Measurements from ENCODE around the gene NRIP1. TPM values are rescaled to one million over a fixed set of nuclear protein-coding genes. Genes with fewer than 3 reads are reported as not detected.

Gene NRIP1
- total RNA-seq, 6 experiments from 2014 or later = 39.1 to 56.6 (median 52.3) TPM

DNA sequence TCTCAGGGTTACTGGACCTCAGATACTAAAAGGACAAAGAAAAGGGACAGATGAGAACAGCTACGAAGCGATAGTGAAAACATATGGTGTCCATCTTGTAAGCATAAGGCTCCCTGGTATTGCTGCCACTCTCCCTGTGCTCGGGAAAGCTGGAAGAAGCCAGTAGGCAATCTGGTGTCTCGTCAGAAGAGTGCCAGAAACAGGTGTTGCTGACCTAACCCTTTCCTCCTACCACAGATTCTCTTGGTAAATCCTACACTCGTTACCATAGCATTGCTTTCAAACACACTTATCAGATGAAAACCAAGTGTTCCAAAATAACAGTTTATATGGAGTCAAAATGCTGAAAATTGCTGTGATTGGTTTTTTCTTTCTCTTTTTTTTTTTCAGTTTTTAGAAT, 146.3 kb downstream of the NRIP1 start:
- Mint-ChIP-seq H3K4me1 (ENCODE audit: low read depth) (peaks cover 63% of the 10 kb centered on the region), H3K27ac (peak overlapping the region; percentile 53; the same call in 1 of the 2 replicates)
- TF ChIP-seq, protein P1, sequence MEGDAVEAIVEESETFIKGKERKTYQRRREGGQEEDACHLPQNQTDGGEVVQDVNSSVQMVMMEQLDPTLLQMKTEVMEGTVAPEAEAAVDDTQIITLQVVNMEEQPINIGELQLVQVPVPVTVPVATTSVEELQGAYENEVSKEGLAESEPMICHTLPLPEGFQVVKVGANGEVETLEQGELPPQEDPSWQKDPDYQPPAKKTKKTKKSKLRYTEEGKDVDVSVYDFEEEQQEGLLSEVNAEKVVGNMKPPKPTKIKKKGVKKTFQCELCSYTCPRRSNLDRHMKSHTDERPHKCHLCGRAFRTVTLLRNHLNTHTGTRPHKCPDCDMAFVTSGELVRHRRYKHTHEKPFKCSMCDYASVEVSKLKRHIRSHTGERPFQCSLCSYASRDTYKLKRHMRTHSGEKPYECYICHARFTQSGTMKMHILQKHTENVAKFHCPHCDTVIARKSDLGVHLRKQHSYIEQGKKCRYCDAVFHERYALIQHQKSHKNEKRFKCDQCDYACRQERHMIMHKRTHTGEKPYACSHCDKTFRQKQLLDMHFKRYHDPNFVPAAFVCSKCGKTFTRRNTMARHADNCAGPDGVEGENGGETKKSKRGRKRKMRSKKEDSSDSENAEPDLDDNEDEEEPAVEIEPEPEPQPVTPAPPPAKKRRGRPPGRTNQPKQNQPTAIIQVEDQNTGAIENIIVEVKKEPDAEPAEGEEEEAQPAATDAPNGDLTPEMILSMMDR (IDR thresholded peaks at IDR 0.05) = no peak

DNA sequence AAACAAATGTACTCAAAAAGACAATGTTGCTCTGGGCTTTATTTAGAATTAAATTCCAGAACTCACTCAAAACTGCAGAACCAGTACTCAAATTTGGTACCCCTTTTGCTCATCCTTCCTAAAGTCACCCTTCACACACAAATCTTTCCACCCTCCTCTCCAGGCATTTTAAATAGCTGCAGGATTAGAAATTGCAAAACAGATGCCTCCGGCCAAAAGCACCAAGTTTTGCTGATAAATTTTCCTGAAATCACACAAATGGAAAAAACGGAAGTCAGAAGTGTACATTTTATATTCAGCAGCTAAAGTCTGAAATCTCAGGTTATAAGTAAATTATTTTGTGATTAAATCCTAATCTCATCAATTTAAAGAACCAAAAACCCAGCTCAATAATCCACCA, 147.0 kb downstream of the NRIP1 start:
- Mint-ChIP-seq H3K4me1 (ENCODE audit: low read depth) (peaks cover 59% of the 10 kb centered on the region), H3K36me3 (ENCODE audit: low read depth) (no peaks in the 10 kb centered on the region), H3K4me3 (peak overlapping the region; percentile 41), H3K27ac (peak overlapping the region; percentile 61), H3K27me3 (ENCODE audit: insufficient read depth) (no peaks in the 10 kb centered on the region), H3K9me3 (no peaks in the 10 kb centered on the region)
- no peak for DNase-seq
- TF ChIP-seq, protein P1 (IDR thresholded peaks at IDR 0.05) = no peak

More for the DNA sequence above, 146.3 kb downstream of the NRIP1 start:
- no peaks in the 10 kb centered on the region for H3K9me3 Mint-ChIP-seq
- no peaks in the 10 kb centered on the region for H3K27me3 Mint-ChIP-seq (ENCODE audit: insufficient read depth)
- H3K36me3 Mint-ChIP-seq (ENCODE audit: low read depth) = no peaks in the 10 kb centered on the region
- no peak for DNase-seq
- peak overlapping the region; percentile 41 for H3K4me3 Mint-ChIP-seq

DNA sequence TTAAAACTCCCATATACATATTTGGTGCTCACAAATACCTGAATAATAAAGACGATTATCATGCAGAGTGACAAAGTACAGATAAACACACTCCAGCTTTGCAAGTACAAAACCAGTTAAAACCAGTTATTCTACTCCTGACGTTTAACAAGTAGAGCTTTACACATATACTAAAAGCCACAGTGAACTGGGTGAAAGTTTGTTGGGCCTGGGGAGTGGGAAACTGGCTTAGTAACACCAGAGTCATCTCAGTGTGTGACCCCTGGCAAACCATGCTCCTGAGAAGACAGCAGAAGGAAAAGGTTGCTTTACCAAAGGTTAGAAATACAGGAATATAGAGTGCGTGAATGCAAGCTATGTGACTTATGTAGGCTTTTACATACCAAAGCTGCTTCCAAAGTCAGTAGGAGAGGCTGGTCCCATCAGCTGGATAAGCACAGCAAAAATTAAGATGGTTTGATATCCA, 148.1 kb downstream of the NRIP1 start:
- Mint-ChIP-seq H3K27me3 (ENCODE audit: insufficient read depth) (no peaks in the 10 kb centered on the region), H3K4me3 (no peak overlapping the region), H3K9me3 (no peaks in the 10 kb centered on the region), H3K36me3 (ENCODE audit: low read depth) (no peaks in the 10 kb centered on the region), H3K4me1 (ENCODE audit: low read depth) (peaks cover 50% of the 10 kb centered on the region), H3K27ac (peak overlapping the region; percentile 77)
- DNase-seq = no peak
- TF ChIP-seq, protein P1 (IDR thresholded peaks at IDR 0.05) = no peak

DNA sequence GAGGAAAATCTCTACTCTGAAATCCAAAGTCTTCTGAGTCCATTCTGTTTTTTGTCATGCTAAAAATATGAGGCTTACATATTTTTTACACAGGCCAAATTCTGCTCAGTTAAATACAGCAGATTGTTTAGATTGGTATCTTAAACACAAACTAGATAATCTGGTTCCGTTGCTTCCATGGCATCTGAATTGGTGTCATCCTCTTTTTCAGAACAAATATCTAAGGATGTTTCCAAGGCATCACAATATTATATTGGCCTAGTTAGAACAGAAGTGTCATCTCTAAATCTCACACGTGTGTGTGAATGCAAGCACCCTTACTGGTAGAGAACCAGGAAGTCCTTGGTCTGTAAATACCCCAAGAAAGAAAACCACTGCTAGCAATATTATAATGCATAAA, 151.2 kb downstream of the NRIP1 start:
- Mint-ChIP-seq H3K9me3 (no peaks in the 10 kb centered on the region), H3K4me3 (no peak overlapping the region), H3K27ac (0 out of 2 replicates have a peak overlapping the region, but pooled peaks have one; percentile 14), H3K27me3 (ENCODE audit: insufficient read depth) (no peaks in the 10 kb centered on the region), H3K36me3 (ENCODE audit: low read depth) (0 out of 2 replicates have a peak, but pooled peaks cover 6% of the 10 kb centered on the region), H3K4me1 (ENCODE audit: low read depth) (peaks cover 37% of the 10 kb centered on the region)
- no peak for DNase-seq
- TF ChIP-seq, protein P1 (IDR thresholded peaks at IDR 0.05) = no peak

DNA sequence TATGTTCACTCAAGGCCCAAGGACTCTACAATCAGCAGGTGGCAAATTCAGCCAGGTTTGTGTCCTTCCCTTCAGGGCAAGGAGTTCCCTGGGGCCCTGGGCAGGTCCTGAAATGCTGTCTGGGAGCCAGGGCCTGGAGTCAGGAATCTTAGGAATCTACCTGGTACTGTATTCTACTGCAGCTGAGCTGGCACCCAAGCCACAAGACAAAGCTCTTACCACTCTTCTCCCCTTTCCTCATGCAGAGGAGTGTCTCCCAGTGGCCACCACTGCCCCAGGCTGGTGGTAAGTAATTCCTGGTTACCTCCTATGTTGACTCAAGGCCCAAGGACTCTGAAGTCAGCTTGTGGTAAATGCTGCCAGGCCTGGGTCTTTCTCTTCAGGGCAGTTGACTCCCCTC, 153.4 kb downstream of the NRIP1 start:
- TF ChIP-seq, protein P1 (IDR thresholded peaks at IDR 0.05) = no peak
- H3K27me3 Mint-ChIP-seq (ENCODE audit: insufficient read depth) = no peaks in the 10 kb centered on the region
- H3K9me3 Mint-ChIP-seq = no peaks in the 10 kb centered on the region
- 0 out of 2 replicates have a peak, but pooled peaks cover 6% of the 10 kb centered on the region for H3K36me3 Mint-ChIP-seq (ENCODE audit: low read depth)
- H3K27ac Mint-ChIP-seq = no peak overlapping the region
- H3K4me1 Mint-ChIP-seq (ENCODE audit: low read depth) = peaks cover 14% of the 10 kb centered on the region
- H3K4me3 Mint-ChIP-seq = no peak overlapping the region
- no peak for DNase-seq
